Left kidney (tissue), 2 donors: Measurements from ENCODE around the gene BLTP3B. TPM values are rescaled to one million over a fixed set of nuclear protein-coding genes. Genes with fewer than 3 reads are reported as not detected.
A peak's percentile ranks its signal among the peaks of the same experiment; 100 is the strongest.

Source experiments
- DNase-seq: peaks from one replicate; pipeline ENCODE4 v3.0.0-alpha.2; 2013
- polyA plus RNA-seq: library from polyadenylated mRNA; unstranded; fragments of 120-200 nt; gene quantifications from one replicate; pipeline ENCODE4 v1.2.1, GENCODE V29; 2013; ENCODE audit not compliant: insufficient read length

BLTP3B gene
- polyA plus RNA-seq, 1 donor, result 25.9 TPM

GRCh38 chr12:100163416-100164152 is 20.9 kb upstream of the BLTP3B start:
- peak; percentile 33 for DNase-seq

- DNase-seq, result no peak
These were observed 16.9 kb upstream of the BLTP3B start for GRCh38 chr12:100159391-100160104.

GRCh38 chr12:100158535-100158934 is 15.9 kb upstream of the BLTP3B start:
- DNase-seq, result no peak

- no peak for DNase-seq
These were observed 14.8 kb upstream of the BLTP3B start for GRCh38 chr12:100157427-100157821.

- no peak for DNase-seq
These were observed 14.2 kb upstream of the BLTP3B start for GRCh38 chr12:100156731-100157426.

- DNase-seq, result no peak
These were observed 12.0 kb upstream of the BLTP3B start for GRCh38 chr12:100154474-100155247.

- no peak for DNase-seq
These were observed 10.5 kb upstream of the BLTP3B start for GRCh38 chr12:100153131-100153530.

GRCh38 chr12:100151769-100152168 is 9.1 kb upstream of the BLTP3B start:
- no peak for DNase-seq

GRCh38 chr12:100146252-100146651 is 3.6 kb upstream of the BLTP3B start:
- DNase-seq, result no peak

GRCh38 chr12:100145643-100146042 is 3.0 kb upstream of the BLTP3B start:
- DNase-seq, result no peak

GRCh38 chr12:100141998-100142850 is 450 bp downstream of the BLTP3B start:
- DNase-seq, result peak; percentile 36

GRCh38 chr12:100141666-100141997 is 1.0 kb downstream of the BLTP3B start:
- DNase-seq, result no peak

GRCh38 chr12:100138803-100139098 is 3.9 kb downstream of the BLTP3B start:
- no peak for DNase-seq

GRCh38 chr12:100138048-100138802 is 4.4 kb downstream of the BLTP3B start:
- DNase-seq, result no peak

GRCh38 chr12:100133200-100133599 is 9.5 kb downstream of the BLTP3B start:
- no peak for DNase-seq

- no peak for DNase-seq
These were observed 14.2 kb downstream of the BLTP3B start for GRCh38 chr12:100128512-100128908.

- no peak for DNase-seq
These were observed 14.7 kb downstream of the BLTP3B start for GRCh38 chr12:100127766-100128511.

GRCh38 chr12:100123316-100124095 is 19.2 kb downstream of the BLTP3B start:
- no peak for DNase-seq

GRCh38 chr12:100120355-100120754 is 22.3 kb downstream of the BLTP3B start:
- DNase-seq, result no peak
